Memory B cell (primary cell): ENCODE results near the gene OPN5.

ENCODE experiments used
- ATAC-seq: fragments of 150-1000 bp; cut with Tn5 transposase; 2 replicates; pipeline ENCODE4 v1.10.0; 2021; ENCODE audit warnings: low read depth, mild to moderate bottlenecking, moderate library complexity
- DNase-seq, 2 donors: peaks; one replicate each; pipeline ENCODE4 v3.0.0; 2022; ENCODE audit warnings: low spot score in 2 of 2
- H3K27ac Mint-ChIP-seq: one replicate; pipeline ENCODE4 v1.8.0; 2022; ENCODE audit warnings: mild to moderate bottlenecking, moderate library complexity, mixed read lengths
- H3K27me3 Mint-ChIP-seq: one replicate; pipeline ENCODE4 v1.8.0; 2022; ENCODE audit warnings: mixed read lengths
- H3K36me3 Mint-ChIP-seq: one replicate; pipeline ENCODE4 v1.8.0; 2022; ENCODE audit warnings: mild to moderate bottlenecking, mixed read lengths
- H3K4me1 Mint-ChIP-seq: one replicate; pipeline ENCODE4 v1.8.0; 2022; ENCODE audit warnings: mixed read lengths
- H3K4me3 Mint-ChIP-seq: one replicate; pipeline ENCODE4 v1.8.0; 2022; ENCODE audit warnings: mild to moderate bottlenecking, moderate library complexity, mixed read lengths
- H3K9me3 Mint-ChIP-seq: one replicate; pipeline ENCODE4 v1.8.0; 2022; ENCODE audit warnings: mixed read lengths

Gene OPN5

GRCh38 chr6:47810885-47811284 lies 29.1 kb downstream of the OPN5 start:
- H3K27ac Mint-ChIP-seq, result no peak overlapping the region
- no peak for ATAC-seq
- H3K27me3 Mint-ChIP-seq, result peaks cover 12% of the 10 kb centered on the region
- no peaks in the 10 kb centered on the region for H3K9me3 Mint-ChIP-seq
- H3K4me3 Mint-ChIP-seq, result no peak overlapping the region
- H3K4me1 Mint-ChIP-seq, result no peaks in the 10 kb centered on the region
- DNase-seq, result no peak
- H3K36me3 Mint-ChIP-seq, result no peaks in the 10 kb centered on the region

GRCh38 chr6:47811443-47811842 lies 29.6 kb downstream of the OPN5 start:
- H3K36me3 Mint-ChIP-seq, result no peaks in the 10 kb centered on the region

DNA sequence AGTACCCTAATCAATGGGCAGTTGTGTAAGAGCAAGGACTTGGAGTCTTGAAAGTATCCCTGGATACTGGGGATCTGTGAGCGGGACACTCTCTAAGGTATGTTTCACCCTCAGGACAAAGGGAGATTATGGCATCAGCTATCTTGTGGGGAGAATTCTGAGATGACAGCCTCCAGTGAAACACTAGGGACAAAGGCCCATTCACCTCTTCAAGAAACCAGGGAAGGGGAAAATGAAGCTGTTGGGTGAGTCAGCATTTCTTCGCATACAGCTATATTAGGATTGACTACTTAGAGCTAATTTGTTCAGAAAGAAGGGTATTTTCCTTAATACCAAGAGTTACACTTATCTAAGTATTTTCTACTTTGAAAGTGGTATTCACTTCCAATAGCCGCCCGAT lies 35.9 kb downstream of the OPN5 start:
- Mint-ChIP-seq H3K4me1 (no peaks in the 10 kb centered on the region), H3K27me3 (peaks cover 11% of the 10 kb centered on the region), H3K27ac (no peak overlapping the region), H3K4me3 (no peak overlapping the region), H3K36me3 (no peaks in the 10 kb centered on the region), H3K9me3 (no peaks in the 10 kb centered on the region)
- ATAC-seq (no peak), DNase-seq (no peak)

More at GRCh38 chr6:47811443-47811842, 29.6 kb downstream of the OPN5 start:
- no peaks in the 10 kb centered on the region for H3K9me3 Mint-ChIP-seq
- no peak overlapping the region for H3K4me3 Mint-ChIP-seq
- H3K27me3 Mint-ChIP-seq, result peaks cover 12% of the 10 kb centered on the region
- H3K4me1 Mint-ChIP-seq, result no peaks in the 10 kb centered on the region
- ATAC-seq, result no peak
- H3K27ac Mint-ChIP-seq, result no peak overlapping the region
- DNase-seq, result no peak

DNA sequence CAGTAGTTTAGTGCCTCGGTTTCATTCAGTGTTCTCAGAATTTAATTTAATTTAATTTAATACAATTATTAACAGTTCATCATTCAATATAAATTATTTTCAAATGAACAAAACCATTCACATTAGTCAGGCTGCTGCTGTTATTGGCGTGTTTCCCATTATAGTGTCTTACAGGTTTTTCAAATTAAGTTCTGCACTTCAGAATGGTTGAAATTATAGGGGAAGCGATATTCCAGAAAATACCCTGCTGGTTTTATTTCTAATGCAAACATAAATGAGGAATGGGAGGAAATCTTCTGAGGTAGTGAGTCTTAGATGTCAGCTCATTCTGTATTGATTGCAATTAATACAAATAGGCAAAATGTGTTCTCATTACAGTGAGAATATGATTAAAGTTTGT lies 37.6 kb downstream of the OPN5 start:
- no peak overlapping the region for H3K27ac Mint-ChIP-seq
- DNase-seq (no peak), ATAC-seq (no peak)
- H3K9me3 Mint-ChIP-seq, result no peaks in the 10 kb centered on the region
- no peak overlapping the region for H3K4me3 Mint-ChIP-seq
- peaks cover 6% of the 10 kb centered on the region for H3K27me3 Mint-ChIP-seq
- H3K36me3 Mint-ChIP-seq, result no peaks in the 10 kb centered on the region
- no peaks in the 10 kb centered on the region for H3K4me1 Mint-ChIP-seq

DNA sequence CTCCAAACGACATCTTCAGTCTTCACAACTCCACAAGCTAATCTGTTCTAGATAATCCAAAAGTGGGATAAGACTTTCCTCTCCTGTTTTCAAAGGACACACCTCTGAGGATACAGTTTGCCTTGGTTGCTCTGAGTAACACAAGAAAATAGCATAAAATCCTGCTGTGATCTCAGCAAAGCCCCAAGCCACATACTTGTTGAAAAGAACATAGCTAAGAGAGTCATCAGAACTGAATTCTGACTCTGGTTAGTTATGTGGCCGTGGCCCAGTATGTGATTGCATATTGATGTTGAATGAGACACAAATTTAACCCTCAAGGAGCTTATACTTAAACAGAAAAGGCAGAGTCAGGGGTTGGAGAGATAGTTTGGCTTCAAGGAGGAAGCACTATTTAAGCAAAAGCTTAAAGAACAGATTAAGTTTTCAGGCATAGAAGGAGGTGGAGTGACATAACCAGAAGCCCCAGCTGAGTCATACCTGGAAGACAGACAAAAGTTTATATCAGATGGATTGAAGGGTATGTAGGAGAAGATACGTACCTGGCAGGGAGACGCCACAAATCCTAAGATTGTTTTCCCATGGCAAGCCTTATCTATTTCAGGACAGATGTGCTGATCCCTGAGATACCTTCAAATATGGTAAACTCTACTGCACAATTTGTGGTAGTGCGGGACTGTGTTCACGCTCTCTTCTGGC lies 41.2 kb downstream of the OPN5 start:
- H3K27me3 Mint-ChIP-seq, result peaks cover 3% of the 10 kb centered on the region
- no peak for DNase-seq
- H3K36me3 Mint-ChIP-seq, result no peaks in the 10 kb centered on the region
- no peak for ATAC-seq
- no peaks in the 10 kb centered on the region for H3K9me3 Mint-ChIP-seq
- no peak overlapping the region for H3K4me3 Mint-ChIP-seq
- no peak overlapping the region for H3K27ac Mint-ChIP-seq
- no peaks in the 10 kb centered on the region for H3K4me1 Mint-ChIP-seq

GRCh38 chr6:47832386-47833100 lies 50.7 kb downstream of the OPN5 start:
- no peaks in the 10 kb centered on the region for H3K4me1 Mint-ChIP-seq
- peaks cover 1% of the 10 kb centered on the region for H3K9me3 Mint-ChIP-seq
- no peak overlapping the region for H3K4me3 Mint-ChIP-seq
- no peak overlapping the region for H3K27ac Mint-ChIP-seq
- no peaks in the 10 kb centered on the region for H3K36me3 Mint-ChIP-seq
- DNase-seq (no peak), ATAC-seq (no peak)
- peaks cover 2% of the 10 kb centered on the region for H3K27me3 Mint-ChIP-seq

DNA sequence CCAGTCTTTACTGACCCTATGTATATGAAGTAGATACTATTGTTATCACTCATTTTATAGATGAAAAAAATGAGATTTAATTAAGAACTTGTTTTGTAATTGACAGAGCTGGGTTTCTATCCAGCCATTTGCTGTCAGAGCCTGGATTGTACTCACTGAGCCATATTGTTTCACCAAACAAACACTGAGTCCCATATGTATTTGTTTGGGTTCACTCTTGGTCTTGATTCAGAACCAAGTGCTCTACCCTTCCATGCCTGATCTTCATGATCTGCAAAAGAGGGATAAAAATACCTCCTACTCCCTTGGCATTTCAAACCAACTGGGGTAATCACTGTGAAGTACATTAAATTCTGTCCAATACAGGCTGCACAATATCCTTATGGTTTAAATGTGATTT lies 52.4 kb downstream of the OPN5 start:
- DNase-seq (no peak), ATAC-seq (no peak)

DNA sequence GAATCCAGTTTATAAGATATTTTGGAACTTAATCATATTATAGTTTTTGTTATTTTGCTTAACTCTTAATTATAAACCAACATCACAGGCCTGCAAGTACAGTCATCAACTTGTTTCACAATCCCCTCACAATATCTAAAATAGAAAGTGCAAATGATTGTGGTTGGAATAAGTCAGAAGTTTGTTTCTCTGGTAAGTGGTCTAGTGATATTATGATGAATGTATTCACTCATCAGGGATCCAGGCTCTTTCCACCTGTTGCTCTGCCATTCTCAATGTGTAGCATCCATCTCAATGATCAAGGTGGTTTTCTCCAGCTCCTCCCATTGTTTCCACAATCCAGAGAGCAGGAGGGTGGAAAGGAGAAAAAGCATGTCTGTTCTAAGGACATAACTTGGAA lies 54.2 kb downstream of the OPN5 start:
- Mint-ChIP-seq H3K36me3 (no peaks in the 10 kb centered on the region), H3K27ac (no peak overlapping the region), H3K4me3 (no peak overlapping the region), H3K4me1 (no peaks in the 10 kb centered on the region), H3K9me3 (peaks cover 1% of the 10 kb centered on the region), H3K27me3 (peaks cover 4% of the 10 kb centered on the region)
- DNase-seq (no peak), ATAC-seq (no peak)

More for the DNA sequence above, 52.4 kb downstream of the OPN5 start:
- Mint-ChIP-seq H3K4me3 (no peak overlapping the region), H3K27me3 (peaks cover 2% of the 10 kb centered on the region), H3K36me3 (no peaks in the 10 kb centered on the region), H3K27ac (no peak overlapping the region), H3K9me3 (peaks cover 1% of the 10 kb centered on the region), H3K4me1 (no peaks in the 10 kb centered on the region)

GRCh38 chr6:47836639-47837038 lies 54.8 kb downstream of the OPN5 start:
- no peaks in the 10 kb centered on the region for H3K36me3 Mint-ChIP-seq
- ATAC-seq, result no peak
- H3K4me3 Mint-ChIP-seq, result no peak overlapping the region
- no peak for DNase-seq
- peaks cover 4% of the 10 kb centered on the region for H3K27me3 Mint-ChIP-seq
- no peaks in the 10 kb centered on the region for H3K9me3 Mint-ChIP-seq
- H3K4me1 Mint-ChIP-seq, result no peaks in the 10 kb centered on the region
- H3K27ac Mint-ChIP-seq, result no peak overlapping the region

- no peaks in the 10 kb centered on the region for H3K4me1 Mint-ChIP-seq
- H3K9me3 Mint-ChIP-seq, result no peaks in the 10 kb centered on the region
- no peaks in the 10 kb centered on the region for H3K36me3 Mint-ChIP-seq
- no peak for DNase-seq
- H3K27me3 Mint-ChIP-seq, result peaks cover 4% of the 10 kb centered on the region
- no peak overlapping the region for H3K27ac Mint-ChIP-seq
- H3K4me3 Mint-ChIP-seq, result no peak overlapping the region
- ATAC-seq, result no peak
Observed at GRCh38 chr6:47839645-47840044, 57.8 kb downstream of the OPN5 start.

- Mint-ChIP-seq H3K4me3 (no peak overlapping the region), H3K27ac (no peak overlapping the region)
Observed at GRCh38 chr6:47844881-47845280, 63.0 kb downstream of the OPN5 start.

GRCh38 chr6:47846752-47847151 lies 64.9 kb downstream of the OPN5 start:
- H3K4me3 Mint-ChIP-seq, result no peak overlapping the region
- DNase-seq, result no peak
- H3K4me1 Mint-ChIP-seq, result no peaks in the 10 kb centered on the region
- no peak for ATAC-seq
- H3K9me3 Mint-ChIP-seq, result no peaks in the 10 kb centered on the region
- H3K27ac Mint-ChIP-seq, result no peak overlapping the region
- peaks cover 5% of the 10 kb centered on the region for H3K27me3 Mint-ChIP-seq
- H3K36me3 Mint-ChIP-seq, result no peaks in the 10 kb centered on the region

More at GRCh38 chr6:47844881-47845280, 63.0 kb downstream of the OPN5 start:
- Mint-ChIP-seq H3K36me3 (no peaks in the 10 kb centered on the region), H3K9me3 (no peaks in the 10 kb centered on the region), H3K27me3 (peaks cover 7% of the 10 kb centered on the region), H3K4me1 (no peaks in the 10 kb centered on the region)
- ATAC-seq (no peak), DNase-seq (no peak)

DNA sequence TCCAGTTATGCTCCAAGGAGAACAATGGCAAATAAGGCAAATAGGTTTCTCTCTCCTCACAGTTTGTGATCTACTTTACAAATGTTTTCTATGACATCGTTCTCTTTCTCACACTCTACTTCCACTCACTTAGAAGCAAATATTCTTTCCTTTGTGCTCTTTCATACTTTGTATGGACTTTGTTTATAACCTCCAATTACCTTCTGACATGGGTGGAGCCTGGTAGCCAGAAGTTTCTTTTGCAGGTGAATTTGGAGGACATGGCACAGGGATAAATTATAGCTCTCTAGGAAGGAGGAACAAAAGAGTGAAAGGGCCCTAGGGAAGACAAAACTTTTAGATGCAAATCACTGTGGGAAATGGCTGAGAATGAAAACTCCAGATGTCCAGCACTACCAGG lies 69.3 kb downstream of the OPN5 start:
- H3K4me3 Mint-ChIP-seq, result no peak overlapping the region
- no peaks in the 10 kb centered on the region for H3K36me3 Mint-ChIP-seq
- H3K4me1 Mint-ChIP-seq, result no peaks in the 10 kb centered on the region
- H3K27ac Mint-ChIP-seq, result no peak overlapping the region
- DNase-seq, result no peak
- no peak for ATAC-seq
- no peaks in the 10 kb centered on the region for H3K9me3 Mint-ChIP-seq
- H3K27me3 Mint-ChIP-seq, result peaks cover 5% of the 10 kb centered on the region

DNA sequence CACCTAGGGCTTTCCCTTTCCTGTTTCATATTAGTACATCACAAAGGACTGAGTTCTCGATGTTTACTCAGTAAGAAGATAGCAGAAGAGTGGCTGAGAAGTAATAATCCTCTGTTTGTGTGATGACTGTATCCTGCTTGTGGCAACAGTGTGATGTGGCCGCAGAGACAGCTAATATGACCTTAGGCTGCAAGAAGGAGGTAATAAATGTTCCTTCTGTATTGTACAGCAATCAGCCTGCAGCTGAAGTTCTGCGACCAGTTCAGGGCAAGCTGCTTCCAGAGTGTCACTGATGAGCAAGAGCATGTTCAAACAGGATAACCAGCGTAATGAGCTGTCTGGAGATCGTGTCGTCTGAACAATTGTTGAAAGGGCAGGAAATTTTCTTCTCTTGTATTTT lies 70.9 kb downstream of the OPN5 start:
- no peaks in the 10 kb centered on the region for H3K36me3 Mint-ChIP-seq
- no peaks in the 10 kb centered on the region for H3K9me3 Mint-ChIP-seq
- H3K4me3 Mint-ChIP-seq, result no peak overlapping the region
- no peak for ATAC-seq
- DNase-seq, result no peak
- no peaks in the 10 kb centered on the region for H3K27me3 Mint-ChIP-seq
- H3K27ac Mint-ChIP-seq, result no peak overlapping the region
- H3K4me1 Mint-ChIP-seq, result no peaks in the 10 kb centered on the region

- no peak for ATAC-seq
- Mint-ChIP-seq H3K27me3 (no peaks in the 10 kb centered on the region), H3K9me3 (no peaks in the 10 kb centered on the region), H3K4me1 (no peaks in the 10 kb centered on the region), H3K27ac (no peak overlapping the region), H3K36me3 (no peaks in the 10 kb centered on the region), H3K4me3 (no peak overlapping the region)
- no peak for DNase-seq
Observed at GRCh38 chr6:47853766-47854165, 71.9 kb downstream of the OPN5 start.
